Gastroesophageal sphincter (tissue), 2 donors: ENCODE data around the gene SEMA7A.

Experiments used
- EP300 ChIP-seq: sonication (generic); formaldehyde crosslinking; IDR thresholded peaks from one replicate; pipeline ENCODE4 v1.6.1; 2017; ENCODE audit warnings: antibody characterized with exemption, mild to moderate bottlenecking
- POLR2A ChIP-seq, 2 donors: fragments of 450-650 bp; IDR thresholded peaks; one replicate each; pipeline ENCODE4 v1.6.1; 2017; ENCODE audit warnings: antibody characterized with exemption in 2 of 2, mild to moderate bottlenecking in 2 of 2, moderate library complexity in 1 of 2

DNA sequence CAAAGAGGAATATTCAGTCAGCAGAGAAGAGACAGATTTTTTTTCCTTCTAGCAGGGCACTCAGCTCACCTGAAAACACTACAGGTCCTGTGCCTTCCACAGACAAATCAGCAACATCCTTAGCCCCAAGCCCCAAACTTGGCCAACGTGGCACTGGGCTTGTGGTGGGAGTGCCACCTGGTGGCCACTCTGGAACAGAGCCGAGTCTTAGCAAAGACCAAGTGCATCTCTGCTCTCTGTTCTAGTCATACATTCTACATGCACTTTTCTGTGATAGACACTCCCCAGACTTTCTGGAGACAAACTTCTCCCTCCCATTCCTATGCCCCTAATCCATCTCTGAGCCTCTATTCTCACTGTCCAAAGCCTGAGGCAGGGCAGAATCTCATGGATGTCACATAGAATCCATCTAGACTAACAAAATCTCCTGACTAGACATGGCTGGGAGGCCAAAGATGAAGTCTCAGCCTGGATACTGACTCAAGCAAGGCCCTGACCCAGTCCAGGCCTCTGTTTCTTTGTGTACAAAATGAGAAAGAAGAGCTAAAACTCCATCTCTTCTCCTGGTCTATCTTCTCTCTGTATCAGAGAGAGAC is 5.1 kb upstream of the SEMA7A start:
- TF ChIP-seq EP300: no peak
- no peak for TF ChIP-seq POLR2A (IDR thresholded peaks at IDR 0.05)
